T-cell (primary cell): ENCODE measurements around the gene ANKRD44. TPM values are rescaled to one million over a fixed set of nuclear protein-coding genes. Genes with fewer than 3 reads are reported as not detected.

Experiments used
- ATAC-seq, 4 experiments: fragments of 200-7000 bp in 3 of 4; fragments of 150-1000 bp in 1 of 4; cut with Tn5 transposase; replicated peaks in 1 of 4; 1 replicate in 3 of 4; 2 replicates in 1 of 4; pipeline ENCODE4 v1.10.0; 2021; ENCODE audit warnings: moderate library complexity in 3 of 4, mild to moderate bottlenecking in 2 of 4, moderate number of reproducible peaks in 1 of 4
- CTCF ChIA-PET, 2 donors: fragments of 300-600 bp; sonication (Branson Sonifier 250); formaldehyde crosslinking; loops; one replicate each; lab custom pipeline; 2022; ENCODE audit warnings: antibody characterized with exemption in 2 of 2; lab: Charles Lee
- POLR2A ChIA-PET, 2 donors: fragments of 300-600 bp; sonication (Branson Sonifier 250); formaldehyde crosslinking; loops; one replicate each; lab custom pipeline; 2022; ENCODE audit warnings: antibody characterized with exemption in 2 of 2; lab: Charles Lee
- DNase-seq, 35 experiments: peaks; one replicate each; pipeline versions ENCODE4 v3.0.0 to v3.0.0-alpha.2; 2013 to 2023
- H3K27ac ChIP-seq: one replicate; pipeline ENCODE4 v1.5.1; 2013; ENCODE audit warnings: low read length
- H3K27me3 ChIP-seq, 2 experiments: replicated peaks in 1 of 2; 1 replicate in 1 of 2; 2 replicates in 1 of 2; pipeline versions ENCODE4 v1.6.1 to v1.7.0; 2013; ENCODE audit warnings: low read length in 1 of 2, mixed read lengths in 1 of 2; ENCODE audit not compliant: control insufficient read depth in 2 of 2, insufficient read depth in 2 of 2; ENCODE audit errors: extremely low read depth in 1 of 2
- H3K36me3 ChIP-seq, 2 donors: 1 replicate in 1 of 2; 2 replicates in 1 of 2; pipeline versions ENCODE4 v1.6.1 to v1.7.0; 2013; ENCODE audit warnings: low read length in 1 of 2; ENCODE audit not compliant: control insufficient read depth in 2 of 2, insufficient read depth in 1 of 2; ENCODE audit errors: extremely low read depth in 1 of 2
- H3K4me1 ChIP-seq, 2 experiments: 1 replicate in 1 of 2; 2 replicates in 1 of 2; pipeline versions ENCODE4 v1.6.1 to v1.7.0; 2013; ENCODE audit warnings: low read length in 2 of 2, mixed read lengths in 1 of 2; ENCODE audit not compliant: insufficient read depth in 2 of 2, control insufficient read depth in 1 of 2; ENCODE audit errors: extremely low read depth in 1 of 2
- H3K4me3 ChIP-seq, 2 donors: 1 replicate in 1 of 2; 2 replicates in 1 of 2; pipeline versions ENCODE4 v1.5.1 to v1.7.0; 2013; ENCODE audit warnings: mild to moderate bottlenecking in 2 of 2, low read length in 1 of 2, moderate library complexity in 1 of 2; ENCODE audit not compliant: control insufficient read depth in 1 of 2; ENCODE audit errors: extremely low read depth in 1 of 2
- H3K9me3 ChIP-seq: 2 replicates; pipeline ENCODE4 v1.7.0; 2013
- H3K27ac Mint-ChIP-seq, 2 donors: one replicate each; pipeline ENCODE4 v1.8.0; 2020 to 2021; ENCODE audit warnings: mild to moderate bottlenecking in 2 of 2, mixed read lengths in 2 of 2
- H3K27me3 Mint-ChIP-seq, 2 donors: one replicate each; pipeline ENCODE4 v1.8.0; 2021 to 2022; ENCODE audit warnings: mixed read lengths in 2 of 2
- H3K36me3 Mint-ChIP-seq: one replicate; pipeline ENCODE4 v1.8.0; 2021; ENCODE audit warnings: mixed read lengths
- H3K4me1 Mint-ChIP-seq, 3 donors: one replicate each; pipeline ENCODE4 v1.8.0; 2020 to 2022; ENCODE audit warnings: mixed read lengths in 3 of 3, mild to moderate bottlenecking in 1 of 3
- H3K4me3 Mint-ChIP-seq, 3 donors: one replicate each; pipeline ENCODE4 v1.8.0; 2020 to 2022; ENCODE audit warnings: mild to moderate bottlenecking in 3 of 3, mixed read lengths in 3 of 3, moderate library complexity in 3 of 3
- H3K9me3 Mint-ChIP-seq, 3 donors: one replicate each; pipeline ENCODE4 v1.8.0; 2020 to 2022; ENCODE audit warnings: mixed read lengths in 3 of 3
- WGBS: methylation state at CpG from one replicate; pipeline ENCODE4 v1.1.5; 2013; ENCODE audit warnings: missing lambda C conversion rate; ENCODE audit not compliant: insufficient coverage; 5-methylcytosine and 5-hydroxymethylcytosine counted together
- total RNA-seq, 35 experiments: library from RNA in 6 of 35; stranded (reverse) in 6 of 35; fragments of 120-200 nt in 1 of 35; gene quantifications; one replicate each; pipeline versions ENCODE4 v1.2.1 to v1.2.4 and lab custom pipeline; 2013 to 2026

Gene ANKRD44
- total RNA-seq, 5 donors from 2014 or later (not counting 1 experiment from before 2014, with no cell fraction given) = 225 to 333 (median 238) TPM

DNA sequence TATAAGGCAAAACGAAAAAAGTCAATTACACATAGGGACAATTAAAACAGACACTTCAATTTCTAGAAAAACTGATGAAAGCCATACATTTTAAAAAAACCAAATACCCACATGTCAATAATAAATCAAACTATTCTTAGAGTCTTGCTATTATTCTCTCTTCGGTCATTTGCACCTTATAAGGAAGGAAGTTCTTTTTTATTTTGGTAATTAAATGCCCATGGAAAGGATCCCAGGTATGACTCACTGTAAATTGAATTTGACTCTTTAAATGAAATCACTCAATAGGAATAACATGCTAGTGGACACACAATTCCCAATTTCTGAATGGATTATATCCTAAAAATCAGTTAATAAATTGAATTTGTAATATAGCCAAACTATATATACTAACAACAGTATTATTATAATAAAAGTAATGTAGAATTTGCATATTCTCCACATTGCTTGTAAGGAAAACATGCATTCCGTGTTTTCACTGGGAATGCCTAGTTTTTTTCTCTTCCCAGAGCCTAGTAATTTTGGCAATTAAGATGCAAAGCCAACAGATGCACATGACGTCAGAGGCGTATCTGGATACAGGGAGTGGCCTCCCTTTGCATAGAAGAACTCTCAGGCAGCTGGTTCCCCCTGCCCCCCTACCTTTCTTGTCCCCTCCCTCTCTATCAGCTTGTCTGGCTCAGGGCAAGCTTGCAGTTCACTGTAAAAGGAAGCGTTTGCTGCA is 230.6 kb downstream of the ANKRD44 start:
- Mint-ChIP-seq H3K9me3 (peaks cover 0 to 12% (median 0%) of the 10 kb centered on the region in 3 donors), H3K36me3 (peaks cover 87% of the 10 kb centered on the region), H3K4me1 (peaks cover 6 to 10% (median 7%) of the 10 kb centered on the region in 3 donors), H3K4me3 (no peak overlapping the region), H3K27ac (peak overlapping the region in 1 of 2 donors; percentile 62), H3K27me3 (no peaks in the 10 kb centered on the region)
- H3K27me3 ChIP-seq = no peaks in the 10 kb centered on the region
- peaks cover 6 to 97% of the 10 kb centered on the region in 2 donors for H3K36me3 ChIP-seq
- no peak overlapping the region for H3K4me3 ChIP-seq
- ATAC-seq (no peak), DNase-seq (no peak)
- no peaks in the 10 kb centered on the region for H3K4me1 ChIP-seq
- CTCF ChIA-PET = no interaction called here
- 100% methylated on average over 2 of the region's 6 CpGs for WGBS
- no peaks in the 10 kb centered on the region for H3K9me3 ChIP-seq
- no peak overlapping the region for H3K27ac ChIP-seq
- POLR2A ChIA-PET = interaction anchor here (0.6 kb wide), 2 partner anchors 293 to 341 kb away, joined by 3 to 6 read pairs; no protein-coding TSS in a partner anchor

DNA sequence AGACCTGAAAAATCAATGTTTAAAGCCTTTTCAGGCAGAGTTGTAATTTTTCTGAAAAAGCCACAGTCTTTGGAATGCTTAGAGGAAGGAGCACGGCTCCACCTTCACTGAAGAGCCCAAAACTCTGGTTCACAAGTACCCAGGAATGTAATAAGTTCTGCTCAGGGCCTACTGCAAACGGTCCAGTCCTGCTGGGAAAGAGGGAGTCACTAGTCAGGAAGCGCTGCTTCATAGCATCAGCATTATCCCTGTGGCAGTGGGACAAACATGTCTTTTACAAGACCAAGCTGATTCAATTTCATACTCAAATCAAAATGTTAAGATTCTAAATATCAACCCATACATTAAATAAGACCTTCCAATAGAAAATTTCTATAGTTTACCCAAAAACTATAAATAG is 231.2 kb downstream of the ANKRD44 start:
- DNase-seq = no peak
- no peak for ATAC-seq
- H3K27me3 Mint-ChIP-seq = no peaks in the 10 kb centered on the region
- ChIA-PET CTCF (interaction anchor here (0.6 to 0.7 kb wide), 3 partner anchors 34 to 903 kb away, joined by 3 to 5 read pairs (median 3); no protein-coding TSS in a partner anchor), POLR2A (interaction anchor here in 1 of 2 donors (0.6 kb wide), 1 partner anchor 294 kb away, joined by 6 read pairs; no protein-coding TSS in a partner anchor)
- Histone ChIP-seq H3K4me1 (peaks cover 0 to 2% of the 10 kb centered on the region in 2 experiments), H3K27me3 (no peaks in the 10 kb centered on the region), H3K27ac (no peak overlapping the region), H3K4me3 (no peak overlapping the region), H3K9me3 (no peaks in the 10 kb centered on the region), H3K36me3 (peaks cover 6 to 96% of the 10 kb centered on the region in 2 donors)
- H3K27ac Mint-ChIP-seq = peak overlapping the region in 1 of 2 donors; percentile 22
- peaks cover 11 to 14% (median 13%) of the 10 kb centered on the region in 3 donors for H3K4me1 Mint-ChIP-seq
- no peak overlapping the region for H3K4me3 Mint-ChIP-seq
- WGBS = 100% methylated on average over 3 of the region's 3 CpGs
- peaks cover 0 to 12% (median 0%) of the 10 kb centered on the region in 3 donors for H3K9me3 Mint-ChIP-seq
- H3K36me3 Mint-ChIP-seq = peaks cover 91% of the 10 kb centered on the region

- CTCF ChIA-PET = interaction anchor here in 1 of 2 donors (0.6 kb wide), 1 partner anchor 17 kb away, joined by 9 read pairs; no protein-coding TSS in a partner anchor
- no peak for ATAC-seq
Measured at GRCh38 chr2:197078535-197078934, 232.0 kb downstream of the ANKRD44 start.

DNA sequence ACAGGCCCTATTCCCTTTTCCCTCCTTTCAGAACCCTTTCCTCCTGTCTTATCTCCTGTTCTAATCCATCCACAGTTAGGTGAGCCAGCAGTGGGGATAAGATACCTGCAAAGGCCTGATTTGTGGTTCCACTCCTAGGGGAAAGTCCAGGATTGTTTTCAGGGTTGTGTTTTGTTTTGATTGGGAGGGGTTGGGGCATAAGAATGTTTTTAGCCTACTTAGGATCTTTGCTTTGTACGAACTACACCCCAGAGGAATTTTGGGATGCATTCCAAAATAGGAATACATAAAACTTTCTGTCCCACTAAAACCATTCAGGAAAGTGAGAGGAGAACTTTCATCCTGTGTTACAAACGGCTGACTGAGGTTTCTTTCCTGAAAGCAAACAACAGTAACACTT is 233.2 kb downstream of the ANKRD44 start:
- peaks cover 0 to 15% of the 10 kb centered on the region in 2 experiments for H3K4me1 ChIP-seq
- ATAC-seq = no peak
- H3K4me1 Mint-ChIP-seq = peaks cover 31 to 35% (median 34%) of the 10 kb centered on the region in 3 donors
- peak overlapping the region in 1 of 2 donors; percentile 28 for H3K27ac Mint-ChIP-seq
- ChIA-PET POLR2A (no interaction called here), CTCF (no interaction called here)
- no peak overlapping the region for H3K4me3 ChIP-seq
- H3K27me3 Mint-ChIP-seq = no peaks in the 10 kb centered on the region
- DNase-seq = no peak
- peaks cover 91% of the 10 kb centered on the region for H3K36me3 Mint-ChIP-seq
- no peaks in the 10 kb centered on the region for H3K27me3 ChIP-seq
- H3K9me3 Mint-ChIP-seq = peaks cover 0 to 12% (median 0%) of the 10 kb centered on the region in 3 donors
- WGBS = no CpG with 5 or more reads among the region's 2 CpGs
- H3K36me3 ChIP-seq = peaks cover 6 to 94% of the 10 kb centered on the region in 2 donors
- no peaks in the 10 kb centered on the region for H3K9me3 ChIP-seq
- no peak overlapping the region for H3K4me3 Mint-ChIP-seq
- no peak overlapping the region for H3K27ac ChIP-seq

More at GRCh38 chr2:197078535-197078934, 232.0 kb downstream of the ANKRD44 start:
- WGBS = no CpG with 5 or more reads among the region's 4 CpGs
- Histone ChIP-seq H3K4me1 (peaks cover 0 to 8% of the 10 kb centered on the region in 2 experiments), H3K9me3 (no peaks in the 10 kb centered on the region), H3K36me3 (peaks cover 6 to 95% of the 10 kb centered on the region in 2 donors), H3K27ac (no peak overlapping the region), H3K4me3 (no peak overlapping the region), H3K27me3 (no peaks in the 10 kb centered on the region)
- H3K9me3 Mint-ChIP-seq = peaks cover 0 to 12% (median 0%) of the 10 kb centered on the region in 3 donors
- peaks cover 91% of the 10 kb centered on the region for H3K36me3 Mint-ChIP-seq
- DNase-seq = no peak
- H3K4me1 Mint-ChIP-seq = peaks cover 20 to 23% (median 22%) of the 10 kb centered on the region in 3 donors
- POLR2A ChIA-PET = no interaction called here
- no peaks in the 10 kb centered on the region for H3K27me3 Mint-ChIP-seq
- peak overlapping the region; percentile 40 to 66 for H3K27ac Mint-ChIP-seq
- H3K4me3 Mint-ChIP-seq = no peak overlapping the region

- no peak for DNase-seq
- no peak for ATAC-seq
- CTCF ChIA-PET = interaction anchor here in 1 of 2 donors (0.7 to 0.9 kb wide), 4 partner anchors 16 to 702 kb away, joined by 3 to 4 read pairs (median 3); no protein-coding TSS in a partner anchor
- H3K27me3 Mint-ChIP-seq = no peaks in the 10 kb centered on the region
- POLR2A ChIA-PET = no interaction called here
- Histone ChIP-seq H3K4me1 (peaks cover 2 to 19% of the 10 kb centered on the region in 2 experiments), H3K9me3 (no peaks in the 10 kb centered on the region), H3K27ac (no peak overlapping the region), H3K4me3 (no peak overlapping the region), H3K27me3 (no peaks in the 10 kb centered on the region), H3K36me3 (peaks cover 6 to 87% of the 10 kb centered on the region in 2 donors)
- no peak overlapping the region for H3K27ac Mint-ChIP-seq
- peaks cover 91% of the 10 kb centered on the region for H3K36me3 Mint-ChIP-seq
- peaks cover 33 to 40% (median 38%) of the 10 kb centered on the region in 3 donors for H3K4me1 Mint-ChIP-seq
- WGBS = no CpG with 5 or more reads among the region's 1 CpG
- peaks cover 0 to 12% (median 0%) of the 10 kb centered on the region in 3 donors for H3K9me3 Mint-ChIP-seq
- H3K4me3 Mint-ChIP-seq = no peak overlapping the region
Measured at GRCh38 chr2:197076652-197077051, 233.9 kb downstream of the ANKRD44 start.

GRCh38 chr2:197075754-197076337 is 234.7 kb downstream of the ANKRD44 start:
- peaks cover 41 to 48% (median 45%) of the 10 kb centered on the region in 3 donors for H3K4me1 Mint-ChIP-seq
- CTCF ChIA-PET = interaction anchor here in 1 of 2 donors (0.5 to 0.9 kb wide), 6 partner anchors 17 to 703 kb away, joined by 3 to 4 read pairs (median 3); no protein-coding TSS in a partner anchor
- DNase-seq = peak in 2 of 35 experiments; percentile 8 to 46

More at GRCh38 chr2:197075754-197076337, 234.7 kb downstream of the ANKRD44 start:
- H3K9me3 Mint-ChIP-seq = peaks cover 0 to 12% (median 0%) of the 10 kb centered on the region in 3 donors
- H3K36me3 ChIP-seq = peaks cover 6 to 83% of the 10 kb centered on the region in 2 donors
- WGBS = no CpG with 5 or more reads among the region's 7 CpGs
- no peak overlapping the region for H3K27ac ChIP-seq
- peak overlapping the region in 1 of 2 donors; percentile 55 for H3K27ac Mint-ChIP-seq
- no peak for ATAC-seq
- peaks cover 2 to 19% of the 10 kb centered on the region in 2 experiments for H3K4me1 ChIP-seq
- POLR2A ChIA-PET = no interaction called here
- peaks cover 91% of the 10 kb centered on the region for H3K36me3 Mint-ChIP-seq
- no peaks in the 10 kb centered on the region for H3K9me3 ChIP-seq
- H3K4me3 ChIP-seq = no peak overlapping the region
- H3K27me3 ChIP-seq = no peaks in the 10 kb centered on the region
- H3K27me3 Mint-ChIP-seq = no peaks in the 10 kb centered on the region
- H3K4me3 Mint-ChIP-seq = no peak overlapping the region
